Tibial artery (tissue), 4 donors: ENCODE data around the gene CDK5RAP2.

Experiments used
- DNase-seq, 2 donors: peaks; one replicate each; pipeline ENCODE4 v3.0.0-alpha.2; 2019
- H3K27ac ChIP-seq, 2 donors: fragments of 200-600 bp; sonication (generic) in 1 of 2; 1 replicate in 1 of 2; 2 replicates in 1 of 2; pipeline ENCODE4 v1.5.1; 2018 to 2019; ENCODE audit warnings: mild to moderate bottlenecking in 1 of 2
- H3K27me3 ChIP-seq, 2 donors: fragments of 200-600 bp; sonication (generic) in 1 of 2; one replicate each; pipeline versions ENCODE4 v1.5.1 to v1.6.0; 2016 to 2019
- H3K36me3 ChIP-seq, 3 donors: fragments of 200-600 bp; sonication (generic) in 2 of 3; one replicate each; pipeline ENCODE4 v1.5.1; 2016 to 2019; ENCODE audit warnings: mild to moderate bottlenecking in 2 of 3
- H3K4me1 ChIP-seq, 4 donors: fragments of 200-600 bp; sonication (generic) in 2 of 4; 1 replicate in 3 of 4; 2 replicates in 1 of 4; pipeline ENCODE4 v1.5.1; 2016 to 2019
- H3K4me3 ChIP-seq, 2 donors: fragments of 200-600 bp; sonication (generic) in 1 of 2; 1 replicate in 1 of 2; 2 replicates in 1 of 2; pipeline ENCODE4 v1.5.1; 2018 to 2019; ENCODE audit warnings: mild to moderate bottlenecking in 2 of 2
- H3K9me3 ChIP-seq, 3 donors: fragments of 200-600 bp; sonication (generic) in 1 of 3; one replicate each; pipeline ENCODE4 v1.5.1; 2016 to 2019
- CTCF ChIP-seq, 2 experiments: fragments of 200-600 bp in 1 of 2; fragments of 450-650 bp in 1 of 2; IDR thresholded peaks; one replicate each; pipeline ENCODE4 v1.5.1; 2017 to 2019; ENCODE audit warnings: antibody characterized with exemption in 2 of 2, mild to moderate bottlenecking in 1 of 2, moderate library complexity in 1 of 2
- intact Hi-C: fragments of 100-400 bp; cut with DNase I; formaldehyde crosslinking; loops from one replicate; pipeline ENCODE4 v1.15.0; 2023; ENCODE audit warnings: low total_unique reads

CDK5RAP2 gene

GRCh38 chr9:120447959-120448500, 131.9 kb downstream of the CDK5RAP2 start:
- Histone ChIP-seq H3K27ac (peak overlapping the region in 1 of 2 donors; percentile 39), H3K9me3 (no peaks in the 10 kb centered on the region), H3K27me3 (no peaks in the 10 kb centered on the region), H3K4me1 (peaks cover 0 to 4% (median 0%) of the 10 kb centered on the region in 4 donors), H3K4me3 (no peak overlapping the region), H3K36me3 (peaks cover 7 to 69% (median 25%) of the 10 kb centered on the region in 3 donors)
- TF ChIP-seq CTCF (IDR thresholded peaks at IDR 0.05): no peak
- intact Hi-C loops: no loop called here
- no peak for DNase-seq

GRCh38 chr9:120446671-120447070, 133.3 kb downstream of the CDK5RAP2 start:
- no peak for TF ChIP-seq CTCF (IDR thresholded peaks at IDR 0.05)
- H3K27ac ChIP-seq: peak overlapping the region; percentile 4 to 7
- H3K9me3 ChIP-seq: no peaks in the 10 kb centered on the region
- intact Hi-C loops: no loop called here
- H3K27me3 ChIP-seq: no peaks in the 10 kb centered on the region
- DNase-seq: no peak
- peaks cover 0 to 76% (median 24%) of the 10 kb centered on the region in 3 donors for H3K36me3 ChIP-seq
- no peak overlapping the region for H3K4me3 ChIP-seq
- H3K4me1 ChIP-seq: peaks cover 0 to 4% (median 0%) of the 10 kb centered on the region in 4 donors

- no peaks in the 10 kb centered on the region for H3K27me3 ChIP-seq
- no peaks in the 10 kb centered on the region for H3K9me3 ChIP-seq
- H3K4me1 ChIP-seq: peaks cover 0 to 5% (median 2%) of the 10 kb centered on the region in 4 donors
- TF ChIP-seq CTCF (IDR thresholded peaks at IDR 0.05): no peak
- H3K4me3 ChIP-seq: no peak overlapping the region
- intact Hi-C loops: no loop called here
- DNase-seq: no peak
- peak overlapping the region in 1 of 2 donors; percentile 1 for H3K27ac ChIP-seq
- H3K36me3 ChIP-seq: peaks cover 7 to 85% (median 28%) of the 10 kb centered on the region in 3 donors
Measured at GRCh38 chr9:120443976-120444375, 136.0 kb downstream of the CDK5RAP2 start.

GRCh38 chr9:120443489-120443888, 136.5 kb downstream of the CDK5RAP2 start:
- Histone ChIP-seq H3K27me3 (no peaks in the 10 kb centered on the region), H3K4me3 (no peak overlapping the region), H3K27ac (peak overlapping the region in 1 of 2 donors; percentile 1), H3K4me1 (peaks cover 0 to 5% (median 2%) of the 10 kb centered on the region in 4 donors), H3K36me3 (peaks cover 9 to 86% (median 32%) of the 10 kb centered on the region in 3 donors), H3K9me3 (no peaks in the 10 kb centered on the region)
- TF ChIP-seq CTCF (IDR thresholded peaks at IDR 0.05): no peak
- DNase-seq: no peak
- intact Hi-C loops: no loop called here

GRCh38 chr9:120442308-120442995, 137.5 kb downstream of the CDK5RAP2 start:
- no peak overlapping the region for H3K27ac ChIP-seq
- no peak for DNase-seq

More at GRCh38 chr9:120442308-120442995, 137.5 kb downstream of the CDK5RAP2 start:
- H3K36me3 ChIP-seq: peaks cover 14 to 86% (median 32%) of the 10 kb centered on the region in 3 donors
- TF ChIP-seq CTCF (IDR thresholded peaks at IDR 0.05): no peak
- intact Hi-C loops: no loop called here
- no peak overlapping the region for H3K4me3 ChIP-seq
- H3K4me1 ChIP-seq: peaks cover 0 to 5% (median 2%) of the 10 kb centered on the region in 4 donors
- no peaks in the 10 kb centered on the region for H3K9me3 ChIP-seq
- H3K27me3 ChIP-seq: no peaks in the 10 kb centered on the region
